Left lung (tissue), 10 donors: ENCODE data around the gene RALGPS1. TPM values are rescaled to one million over a fixed set of nuclear protein-coding genes. Genes with fewer than 3 reads are reported as not detected.
A peak's percentile ranks its signal among the peaks of the same experiment; 100 is the strongest.

ENCODE experiments used
- ATAC-seq: fragments of 200-7000 bp; cut with Tn5 transposase; one replicate; pipeline ENCODE4 v1.9.1; 2020; ENCODE audit warnings: moderate library complexity
- DNase-seq, 4 donors: peaks; one replicate each; pipeline ENCODE4 v3.0.0-alpha.2; 2013 to 2020
- H3K27ac ChIP-seq, 2 donors: fragments of 200-600 bp; sonication (generic) in 1 of 2; one replicate each; pipeline versions ENCODE4 v1.5.0 to v1.8.0; 2020 to 2021
- H3K27me3 ChIP-seq, 2 donors: fragments of 200-600 bp; sonication (generic) in 1 of 2; one replicate each; pipeline versions ENCODE4 v1.5.0 to v1.8.0; 2020 to 2021
- H3K36me3 ChIP-seq, 2 donors: fragments of 200-600 bp; sonication (generic) in 1 of 2; one replicate each; pipeline versions ENCODE4 v1.5.0 to v1.8.0; 2020 to 2021
- H3K4me1 ChIP-seq, 2 donors: fragments of 200-600 bp; one replicate each; pipeline ENCODE4 v1.8.0; 2021
- H3K4me3 ChIP-seq, 2 donors: fragments of 200-600 bp; sonication (generic) in 1 of 2; one replicate each; pipeline versions ENCODE4 v1.5.0 to v1.8.0; 2020 to 2021; ENCODE audit warnings: mild to moderate bottlenecking in 1 of 2
- H3K9me3 ChIP-seq, 2 donors: fragments of 200-600 bp; sonication (generic) in 1 of 2; one replicate each; pipeline versions ENCODE4 v1.5.0 to v1.8.0; 2020 to 2021
- intact Hi-C, 2 donors: fragments of 100-400 bp; cut with DNase I; formaldehyde crosslinking; loops; one replicate each; pipeline versions ENCODE4 v1.11.2 to v1.14.2; 2022
- polyA plus RNA-seq, 6 donors: library from polyadenylated mRNA; unstranded; fragments of 120-200 nt; gene quantifications; one replicate each; pipeline ENCODE4 v1.2.1, GENCODE V29; 2013; ENCODE audit not compliant: insufficient read length in 6 of 6
- total RNA-seq, 2 donors: library from RNA; stranded (reverse); fragmentation: NEBNext Ultra II Directional; extraction: Animal tissue kit (Norgen Biotek cat#: 25700); gene quantifications; one replicate each; pipeline ENCODE4 v1.2.1, GENCODE V29; 2021
- TF ChIP-seq, protein P1 (sequence below), 2 donors: fragments of 200-600 bp; sonication (generic) in 1 of 2; IDR thresholded peaks; one replicate each; pipeline versions ENCODE4 v1.5.0 to v1.8.0; 2021; ENCODE audit warnings: antibody characterized with exemption in 2 of 2
- donor health status: DM: no; HTN: yes; CAD: no.
- donor health status: DM: no; HTN: no; CAD: no.

Gene RALGPS1
- total and polyA plus RNA-seq, 8 donors, result 11.9 to 27.6 (median 21.5) TPM

DNA sequence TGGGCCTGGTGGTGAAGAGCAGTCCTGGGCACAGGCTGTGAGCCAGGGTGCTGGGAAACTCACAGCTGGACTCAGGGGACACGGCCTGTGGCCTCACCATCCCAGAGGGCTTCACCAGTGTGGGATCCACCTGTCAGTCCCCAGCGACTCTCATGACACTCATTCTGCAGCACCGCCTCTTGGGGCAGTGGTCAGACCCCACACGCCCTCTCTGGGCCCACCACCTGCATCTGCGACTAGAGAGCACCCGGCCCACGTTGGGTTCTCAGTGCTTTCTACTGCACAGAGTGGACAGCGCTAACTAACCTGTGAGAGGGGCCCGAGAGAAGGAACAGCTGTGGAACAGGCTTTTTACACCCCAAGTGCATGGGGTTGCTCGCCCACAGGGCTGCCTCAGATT is 304.2 kb downstream of the RALGPS1 start:
- Histone ChIP-seq H3K36me3 (no peaks in the 10 kb centered on the region), H3K4me1 (no peaks in the 10 kb centered on the region), H3K9me3 (no peaks in the 10 kb centered on the region), H3K27ac (no peak overlapping the region), H3K4me3 (no peak overlapping the region), H3K27me3 (peaks cover 0 to 4% of the 10 kb centered on the region in 2 donors)
- TF ChIP-seq, protein P1, sequence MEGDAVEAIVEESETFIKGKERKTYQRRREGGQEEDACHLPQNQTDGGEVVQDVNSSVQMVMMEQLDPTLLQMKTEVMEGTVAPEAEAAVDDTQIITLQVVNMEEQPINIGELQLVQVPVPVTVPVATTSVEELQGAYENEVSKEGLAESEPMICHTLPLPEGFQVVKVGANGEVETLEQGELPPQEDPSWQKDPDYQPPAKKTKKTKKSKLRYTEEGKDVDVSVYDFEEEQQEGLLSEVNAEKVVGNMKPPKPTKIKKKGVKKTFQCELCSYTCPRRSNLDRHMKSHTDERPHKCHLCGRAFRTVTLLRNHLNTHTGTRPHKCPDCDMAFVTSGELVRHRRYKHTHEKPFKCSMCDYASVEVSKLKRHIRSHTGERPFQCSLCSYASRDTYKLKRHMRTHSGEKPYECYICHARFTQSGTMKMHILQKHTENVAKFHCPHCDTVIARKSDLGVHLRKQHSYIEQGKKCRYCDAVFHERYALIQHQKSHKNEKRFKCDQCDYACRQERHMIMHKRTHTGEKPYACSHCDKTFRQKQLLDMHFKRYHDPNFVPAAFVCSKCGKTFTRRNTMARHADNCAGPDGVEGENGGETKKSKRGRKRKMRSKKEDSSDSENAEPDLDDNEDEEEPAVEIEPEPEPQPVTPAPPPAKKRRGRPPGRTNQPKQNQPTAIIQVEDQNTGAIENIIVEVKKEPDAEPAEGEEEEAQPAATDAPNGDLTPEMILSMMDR (IDR thresholded peaks at IDR 0.05), result no peak
- DNase-seq (no peak), ATAC-seq (no peak)
- intact Hi-C loops, result loop anchor here in 1 of 2 donors (10.0 kb wide), 1 partner anchor 126 kb away; no protein-coding TSS in a partner anchor

DNA sequence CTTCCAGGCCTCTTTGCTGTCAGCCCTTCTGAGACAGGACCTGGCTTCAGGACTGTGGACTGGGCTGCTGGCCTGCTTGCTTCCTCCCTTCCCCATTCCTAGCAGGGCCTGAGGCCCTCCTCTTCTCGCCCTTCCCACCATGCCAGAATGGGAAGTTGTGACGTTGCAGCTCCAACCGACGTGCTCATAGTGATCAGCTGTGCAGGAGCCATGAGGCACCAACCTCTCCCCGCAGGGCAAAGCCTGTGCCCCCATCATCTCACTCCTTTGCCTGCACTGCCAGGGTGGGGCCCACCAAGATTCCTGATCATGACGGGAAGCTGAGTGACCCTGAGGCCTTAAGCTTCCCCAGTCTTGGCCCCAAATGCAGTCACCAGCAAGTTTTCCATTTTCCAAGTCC is 304.9 kb downstream of the RALGPS1 start:
- no peaks in the 10 kb centered on the region for H3K36me3 ChIP-seq
- DNase-seq (peak in 1 of 4 donors; percentile 29), ATAC-seq (no peak)
- peaks cover 0 to 11% of the 10 kb centered on the region in 2 donors for H3K27me3 ChIP-seq
- H3K4me3 ChIP-seq, result no peak overlapping the region
- TF ChIP-seq, protein P1 (IDR thresholded peaks at IDR 0.05), result no peak
- no peak overlapping the region for H3K27ac ChIP-seq
- intact Hi-C loops, result loop anchor here in 1 of 2 donors (10.0 kb wide), 1 partner anchor 125 kb away; no protein-coding TSS in a partner anchor
- H3K4me1 ChIP-seq, result peaks cover 0 to 5% of the 10 kb centered on the region in 2 donors
- H3K9me3 ChIP-seq, result no peaks in the 10 kb centered on the region

DNA sequence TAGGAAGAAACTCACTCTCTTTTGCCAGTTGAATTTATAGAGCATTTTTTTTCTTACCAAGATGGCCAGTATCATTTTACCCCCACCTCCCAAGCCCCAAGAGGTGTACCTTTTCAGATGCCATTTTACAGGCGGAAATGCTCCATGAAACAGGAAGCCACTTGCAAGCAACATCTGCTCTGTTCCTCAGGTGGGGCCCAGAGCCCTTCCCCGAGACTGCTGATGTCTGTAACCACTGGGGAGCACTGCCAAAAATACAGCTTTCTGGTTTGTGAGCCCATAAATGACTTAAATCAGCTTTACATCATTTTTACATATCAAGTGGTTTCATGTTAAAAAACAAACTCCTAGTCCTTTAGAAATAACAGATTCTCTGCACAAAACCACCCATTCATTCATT is 307.1 kb downstream of the RALGPS1 start:
- H3K27me3 ChIP-seq, result peaks cover 0 to 25% of the 10 kb centered on the region in 2 donors
- TF ChIP-seq, protein P1 (IDR thresholded peaks at IDR 0.05), result no peak
- no peak for DNase-seq
- H3K4me1 ChIP-seq, result peaks cover 0 to 11% of the 10 kb centered on the region in 2 donors
- H3K27ac ChIP-seq, result no peak overlapping the region
- intact Hi-C loops, result no loop called here
- ATAC-seq, result no peak
- H3K4me3 ChIP-seq, result no peak overlapping the region
- no peaks in the 10 kb centered on the region for H3K36me3 ChIP-seq
- no peaks in the 10 kb centered on the region for H3K9me3 ChIP-seq

DNA sequence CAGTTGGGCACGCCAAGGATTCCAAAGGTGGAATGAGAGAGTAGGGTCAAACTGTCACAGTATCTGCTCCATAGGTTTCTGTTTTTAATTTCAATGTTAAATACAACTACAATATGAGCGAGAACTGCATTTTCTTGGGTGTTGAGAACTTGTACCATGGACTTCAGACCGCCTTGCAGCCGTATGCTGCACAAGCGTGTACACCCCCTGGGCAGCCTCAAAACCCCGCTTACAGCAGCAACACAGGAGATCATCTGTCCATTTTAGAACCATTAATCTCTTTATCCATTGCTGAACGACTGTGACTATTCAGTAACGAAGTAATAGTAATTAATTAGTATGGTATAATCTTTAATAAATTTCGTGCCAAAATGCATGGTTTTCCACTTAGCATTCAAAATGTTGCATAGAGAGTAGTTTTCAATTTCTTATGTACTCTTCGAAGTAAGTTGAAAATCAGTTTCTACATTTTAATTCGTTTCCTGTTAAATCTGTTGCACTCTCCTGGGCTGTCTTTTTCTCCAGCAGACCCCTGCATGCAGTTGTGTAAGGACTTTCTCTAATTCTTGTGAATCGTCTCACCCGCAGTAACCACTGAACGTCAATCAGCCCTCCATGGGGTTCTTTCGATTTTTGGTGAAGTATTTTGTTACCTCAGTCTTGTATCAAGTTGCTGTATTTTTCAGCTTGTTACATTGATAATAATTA is 308.0 kb downstream of the RALGPS1 start:
- Histone ChIP-seq H3K4me1 (peaks cover 0 to 11% of the 10 kb centered on the region in 2 donors), H3K4me3 (no peak overlapping the region), H3K27ac (no peak overlapping the region), H3K27me3 (peaks cover 0 to 25% of the 10 kb centered on the region in 2 donors), H3K36me3 (no peaks in the 10 kb centered on the region), H3K9me3 (no peaks in the 10 kb centered on the region)
- DNase-seq, result no peak
- ATAC-seq, result no peak
- TF ChIP-seq, protein P1 (IDR thresholded peaks at IDR 0.05), result no peak
- intact Hi-C loops, result no loop called here

DNA sequence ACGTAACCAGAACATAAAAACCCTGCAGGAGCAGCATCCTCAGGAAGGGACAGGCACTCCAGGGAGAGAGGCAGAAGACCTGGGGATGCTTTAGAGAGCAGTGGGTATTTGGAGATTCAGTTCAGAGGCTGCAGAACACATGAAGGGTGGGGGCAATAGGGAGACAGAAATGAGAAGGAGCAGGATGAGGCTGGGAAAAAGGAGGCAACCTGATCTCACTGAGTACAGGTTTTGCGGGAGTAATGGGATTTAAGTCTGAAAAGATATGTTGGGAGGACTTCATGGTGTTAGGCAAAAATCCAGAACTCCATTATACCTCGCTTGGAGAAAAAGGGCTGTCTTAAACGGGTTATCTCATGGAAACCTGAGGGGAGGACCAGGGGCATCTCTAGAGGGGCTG is 308.7 kb downstream of the RALGPS1 start:
- Histone ChIP-seq H3K4me3 (no peak overlapping the region), H3K27ac (no peak overlapping the region), H3K9me3 (no peaks in the 10 kb centered on the region), H3K27me3 (peaks cover 0 to 25% of the 10 kb centered on the region in 2 donors), H3K36me3 (no peaks in the 10 kb centered on the region), H3K4me1 (peaks cover 0 to 11% of the 10 kb centered on the region in 2 donors)
- no peak for ATAC-seq
- DNase-seq, result no peak
- TF ChIP-seq, protein P1 (IDR thresholded peaks at IDR 0.05), result no peak
- intact Hi-C loops, result no loop called here
